Left lung (tissue), 10 donors: ENCODE measurements around the gene RPL41. TPM values are rescaled to one million over a fixed set of nuclear protein-coding genes. Genes with fewer than 3 reads are reported as not detected.

Source experiments
- ATAC-seq: fragments of 200-7000 bp; cut with Tn5 transposase; one replicate; pipeline ENCODE4 v1.9.1; 2020; ENCODE audit warnings: moderate library complexity
- DNase-seq, 4 donors: peaks; one replicate each; pipeline ENCODE4 v3.0.0-alpha.2; 2013 to 2020
- H3K27ac ChIP-seq, 2 donors: fragments of 200-600 bp; sonication (generic) in 1 of 2; one replicate each; pipeline versions ENCODE4 v1.5.0 to v1.8.0; 2020 to 2021
- H3K27me3 ChIP-seq, 2 donors: fragments of 200-600 bp; sonication (generic) in 1 of 2; one replicate each; pipeline versions ENCODE4 v1.5.0 to v1.8.0; 2020 to 2021
- H3K36me3 ChIP-seq, 2 donors: fragments of 200-600 bp; sonication (generic) in 1 of 2; one replicate each; pipeline versions ENCODE4 v1.5.0 to v1.8.0; 2020 to 2021
- H3K4me1 ChIP-seq, 2 donors: fragments of 200-600 bp; one replicate each; pipeline ENCODE4 v1.8.0; 2021
- H3K4me3 ChIP-seq, 2 donors: fragments of 200-600 bp; sonication (generic) in 1 of 2; one replicate each; pipeline versions ENCODE4 v1.5.0 to v1.8.0; 2020 to 2021; ENCODE audit warnings: mild to moderate bottlenecking in 1 of 2
- H3K9me3 ChIP-seq, 2 donors: fragments of 200-600 bp; sonication (generic) in 1 of 2; one replicate each; pipeline versions ENCODE4 v1.5.0 to v1.8.0; 2020 to 2021
- CTCF ChIP-seq, 2 donors: fragments of 200-600 bp; sonication (generic) in 1 of 2; IDR thresholded peaks; one replicate each; pipeline versions ENCODE4 v1.5.0 to v1.8.0; 2021; ENCODE audit warnings: antibody characterized with exemption in 2 of 2
- intact Hi-C, 2 donors: fragments of 100-400 bp; cut with DNase I; formaldehyde crosslinking; loops; one replicate each; pipeline versions ENCODE4 v1.11.2 to v1.14.2; 2022
- polyA plus RNA-seq, 6 donors: library from polyadenylated mRNA; unstranded; fragments of 120-200 nt; gene quantifications; one replicate each; pipeline ENCODE4 v1.2.1, GENCODE V29; 2013; ENCODE audit not compliant: insufficient read length in 6 of 6
- total RNA-seq, 2 donors: library from RNA; stranded (reverse); fragmentation: NEBNext Ultra II Directional; extraction: Animal tissue kit (Norgen Biotek cat#: 25700); gene quantifications; one replicate each; pipeline ENCODE4 v1.2.1, GENCODE V29; 2021
- donor health status: DM: no; HTN: yes; CAD: no.
- donor health status: DM: no; HTN: no; CAD: no.

The RPL41 gene
- total and polyA plus RNA-seq, 8 donors = 3,023 to 6,852 (median 6,158) TPM

- DNase-seq = peak in 1 of 4 donors; percentile 79
- H3K9me3 ChIP-seq = no peaks in the 10 kb centered on the region
- no peak for ATAC-seq
- no peak overlapping the region for H3K4me3 ChIP-seq
- TF ChIP-seq CTCF (IDR thresholded peaks at IDR 0.05) = no peak
- peaks cover 0 to 29% of the 10 kb centered on the region in 2 donors for H3K36me3 ChIP-seq
- peak overlapping the region in 1 of 2 donors; percentile 50 for H3K27ac ChIP-seq
- H3K27me3 ChIP-seq = no peaks in the 10 kb centered on the region
- H3K4me1 ChIP-seq = peaks cover 15 to 49% of the 10 kb centered on the region in 2 donors
- intact Hi-C loops = loop anchor here in 1 of 2 donors (5.0 kb wide), 1 partner anchor 67 kb away; the partner anchor contains the start of gene SMARCC2
Observed at GRCh38 chr12:56120158-56120846, 3.9 kb downstream of the RPL41 start.

GRCh38 chr12:56121204-56121870, 4.9 kb downstream of the RPL41 start:
- H3K9me3 ChIP-seq = no peaks in the 10 kb centered on the region
- DNase-seq (no peak), ATAC-seq (no peak)
- no peaks in the 10 kb centered on the region for H3K27me3 ChIP-seq
- H3K27ac ChIP-seq = no peak overlapping the region
- TF ChIP-seq CTCF (IDR thresholded peaks at IDR 0.05) = no peak
- H3K36me3 ChIP-seq = peaks cover 0 to 29% of the 10 kb centered on the region in 2 donors
- peaks cover 21 to 55% of the 10 kb centered on the region in 2 donors for H3K4me1 ChIP-seq
- no peak overlapping the region for H3K4me3 ChIP-seq
- intact Hi-C loops = loop anchor here in 1 of 2 donors (5.0 kb wide), 1 partner anchor 66 kb away; the partner anchor contains the start of gene SMARCC2

GRCh38 chr12:56122637-56123036, 6.2 kb downstream of the RPL41 start:
- intact Hi-C loops = loop anchor here in 1 of 2 donors (5.0 kb wide), 1 partner anchor 65 kb away; the partner anchor contains the start of gene SMARCC2
- Histone ChIP-seq H3K27ac (no peak overlapping the region), H3K36me3 (peaks cover 0 to 22% of the 10 kb centered on the region in 2 donors), H3K9me3 (no peaks in the 10 kb centered on the region), H3K4me1 (peaks cover 34 to 67% of the 10 kb centered on the region in 2 donors), H3K27me3 (no peaks in the 10 kb centered on the region), H3K4me3 (no peak overlapping the region)
- ATAC-seq = no peak
- no peak for TF ChIP-seq CTCF (IDR thresholded peaks at IDR 0.05)
- no peak for DNase-seq

GRCh38 chr12:56124133-56124532, 7.7 kb downstream of the RPL41 start:
- Histone ChIP-seq H3K36me3 (peaks cover 0 to 21% of the 10 kb centered on the region in 2 donors), H3K27ac (peak overlapping the region in 1 of 2 donors; percentile 84), H3K4me1 (peaks cover 28 to 60% of the 10 kb centered on the region in 2 donors), H3K27me3 (no peaks in the 10 kb centered on the region), H3K9me3 (no peaks in the 10 kb centered on the region), H3K4me3 (no peak overlapping the region)
- ATAC-seq (no peak), DNase-seq (no peak)
- TF ChIP-seq CTCF (IDR thresholded peaks at IDR 0.05) = no peak
- intact Hi-C loops = loop anchor here in 1 of 2 donors (5.0 kb wide), 1 partner anchor 63 kb away; the partner anchor contains the start of gene SMARCC2

GRCh38 chr12:56126732-56127239, 10.4 kb downstream of the RPL41 start:
- no peak for DNase-seq
- no peak for ATAC-seq
- no peak for TF ChIP-seq CTCF (IDR thresholded peaks at IDR 0.05)
- peak overlapping the region in 1 of 2 donors; percentile 77 for H3K4me3 ChIP-seq
- peak overlapping the region; percentile 84 to 88 for H3K27ac ChIP-seq
- H3K9me3 ChIP-seq = no peaks in the 10 kb centered on the region
- H3K36me3 ChIP-seq = peaks cover 0 to 21% of the 10 kb centered on the region in 2 donors
- H3K27me3 ChIP-seq = no peaks in the 10 kb centered on the region
- intact Hi-C loops = no loop called here
- peaks cover 26 to 63% of the 10 kb centered on the region in 2 donors for H3K4me1 ChIP-seq
